GM23248 (cell line): ENCODE results near the gene MAGI3. TPM values are rescaled to one million over a fixed set of nuclear protein-coding genes. Genes with fewer than 3 reads are reported as not detected.
"Not testable (repeated sequence)": the region's sequence is repeated elsewhere in the genome, so short reads cannot be mapped to it uniquely, and the experiment has no call there.

Experiments
- DNase-seq: peaks from one replicate; pipeline ENCODE4 v3.0.0-alpha.2; 2015
- H2AFZ ChIP-seq: fragments of 200-600 bp; sonication (generic); 2 replicates; pipeline ENCODE4 v1.6.1; 2016; ENCODE audit warnings: antibody characterized with exemption
- H3F3A ChIP-seq: fragments of 200-600 bp; sonication (generic); 2 replicates; pipeline ENCODE4 v1.6.1; 2016; ENCODE audit warnings: mild to moderate bottlenecking, antibody characterized with exemption, mixed run types; ENCODE audit not compliant: insufficient read depth
- H3K27ac ChIP-seq: fragments of 200-600 bp; sonication (generic); 2 replicates; pipeline ENCODE4 v1.5.1; 2016; ENCODE audit warnings: mild to moderate bottlenecking
- H3K27me3 ChIP-seq: fragments of 200-600 bp; sonication (generic); replicated peaks from 2 replicates; pipeline ENCODE4 v1.6.1; 2016; ENCODE audit warnings: mild to moderate bottlenecking; ENCODE audit not compliant: insufficient read depth
- H3K36me3 ChIP-seq: fragments of 200-600 bp; sonication (generic); 2 replicates; pipeline ENCODE4 v1.6.1; 2016; ENCODE audit warnings: low read depth, mild to moderate bottlenecking
- H3K4me1 ChIP-seq: fragments of 200-600 bp; sonication (generic); 2 replicates; pipeline ENCODE4 v1.6.1; 2016; ENCODE audit warnings: mild to moderate bottlenecking; ENCODE audit not compliant: insufficient read depth
- H3K4me2 ChIP-seq: fragments of 200-600 bp; sonication (generic); one replicate; pipeline ENCODE4 v1.6.1; 2016; ENCODE audit warnings: mild to moderate bottlenecking; ENCODE audit not compliant: unreplicated experiment
- H3K4me3 ChIP-seq: fragments of 200-600 bp; sonication (generic); 2 replicates; pipeline ENCODE4 v1.5.1; 2016; ENCODE audit warnings: mild to moderate bottlenecking
- H3K79me2 ChIP-seq: fragments of 200-600 bp; sonication (generic); 2 replicates; pipeline ENCODE4 v1.6.1; 2016; ENCODE audit warnings: mild to moderate bottlenecking; ENCODE audit not compliant: insufficient read depth
- H3K9ac ChIP-seq: fragments of 200-600 bp; sonication (generic); 2 replicates; pipeline ENCODE4 v1.6.1; 2016; ENCODE audit warnings: mild to moderate bottlenecking
- H3K9me2 ChIP-seq: fragments of 200-600 bp; sonication (generic); 2 replicates; pipeline ENCODE4 v1.6.1; 2016; ENCODE audit warnings: mixed run types, mild to moderate bottlenecking, moderate library complexity; ENCODE audit not compliant: insufficient read depth
- H3K9me3 ChIP-seq: fragments of 200-600 bp; sonication (generic); one replicate; pipeline ENCODE4 v1.6.1; 2017; ENCODE audit warnings: low read depth
- H4K20me1 ChIP-seq: fragments of 200-600 bp; sonication (generic); 2 replicates; pipeline ENCODE4 v1.6.0; 2016; ENCODE audit not compliant: insufficient read depth
- EZH2 ChIP-seq: fragments of 200-600 bp; sonication (generic); IDR thresholded peaks from 2 replicates; pipeline ENCODE4 v1.6.1; 2018; ENCODE audit warnings: antibody characterized with exemption, mild to moderate bottlenecking; ENCODE audit not compliant: insufficient read depth, poor library complexity, severe bottlenecking
- EZH2phosphoT487 ChIP-seq: fragments of 200-600 bp; sonication (generic); IDR thresholded peaks from 2 replicates; pipeline ENCODE4 v1.6.1; 2018; ENCODE audit warnings: antibody characterized with exemption, moderate library complexity, mild to moderate bottlenecking, low read depth; ENCODE audit not compliant: insufficient read depth
- WGBS, 2 experiments: methylation state at CpG; one replicate each; pipeline ENCODE4 v1.1.6; 2015 to 2017; ENCODE audit warnings: low lambda C conversion rate in 2 of 2, low coverage in 1 of 2; ENCODE audit errors: missing lambda C conversion rate in 2 of 2; 5-methylcytosine and 5-hydroxymethylcytosine counted together
- in situ Hi-C: fragments of 300-500 bp; cut with MboI; formaldehyde crosslinking; loops from 2 replicates; pipeline ENCODE4 v1.15.0; 2020
- polyA plus RNA-seq: library from polyadenylated mRNA; unstranded; fragments of >200 nt; fragmentation: Nextera tagmentation; extraction: Ambion mirVana; gene quantifications from 2 replicates; pipeline ENCODE4 v1.2.1, GENCODE V29; 2016
- total RNA-seq: library from RNA; depleted of rRNA; stranded (reverse); fragments of >200 nt; shearing (Covaris generic); gene quantifications from 2 replicates; pipeline ENCODE4 v1.2.3, GENCODE V29; 2014

MAGI3 gene
- total and polyA plus RNA-seq, 2 experiments from 2014 or later, result 1.9 to 7.2 TPM

DNA sequence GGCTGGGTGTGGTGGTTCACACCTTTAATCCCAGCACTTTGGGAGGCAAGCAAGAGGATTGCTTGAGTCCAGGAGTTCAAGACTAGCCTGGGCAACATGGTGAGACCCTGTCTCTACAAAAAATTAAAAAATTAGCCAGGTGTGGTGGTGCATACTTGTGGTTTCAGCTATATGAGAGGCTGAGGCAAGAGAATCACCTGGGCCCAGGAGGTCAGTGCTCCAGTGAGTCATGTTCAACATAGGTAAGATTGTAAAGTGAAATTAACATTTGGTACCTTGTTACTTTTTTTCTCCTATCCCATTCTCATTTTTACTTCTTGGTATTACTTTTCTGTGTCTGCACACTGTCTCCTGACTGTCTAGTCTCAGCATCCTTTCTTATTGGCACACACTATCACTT is 19.0 kb downstream of the MAGI3 start:
- H3K4me1 ChIP-seq, result no peaks in the 10 kb centered on the region
- no peaks in the 10 kb centered on the region for H3F3A ChIP-seq
- no peak overlapping the region for H3K9ac ChIP-seq
- no peak overlapping the region for H3K4me2 ChIP-seq
- no peaks in the 10 kb centered on the region for H3K9me3 ChIP-seq
- no peak for TF ChIP-seq EZH2phosphoT487
- TF ChIP-seq EZH2, result no peak
- no peak for DNase-seq
- no peak overlapping the region for H2AFZ ChIP-seq
- H3K27me3 ChIP-seq, result no peaks in the 10 kb centered on the region
- in situ Hi-C loops, result no loop called here
- H3K79me2 ChIP-seq, result peaks cover 65% of the 10 kb centered on the region
- no peaks in the 10 kb centered on the region for H3K9me2 ChIP-seq
- no peaks in the 10 kb centered on the region for H3K36me3 ChIP-seq
- H4K20me1 ChIP-seq, result no peaks in the 10 kb centered on the region
- no peak overlapping the region for H3K4me3 ChIP-seq
- no peak overlapping the region for H3K27ac ChIP-seq

DNA sequence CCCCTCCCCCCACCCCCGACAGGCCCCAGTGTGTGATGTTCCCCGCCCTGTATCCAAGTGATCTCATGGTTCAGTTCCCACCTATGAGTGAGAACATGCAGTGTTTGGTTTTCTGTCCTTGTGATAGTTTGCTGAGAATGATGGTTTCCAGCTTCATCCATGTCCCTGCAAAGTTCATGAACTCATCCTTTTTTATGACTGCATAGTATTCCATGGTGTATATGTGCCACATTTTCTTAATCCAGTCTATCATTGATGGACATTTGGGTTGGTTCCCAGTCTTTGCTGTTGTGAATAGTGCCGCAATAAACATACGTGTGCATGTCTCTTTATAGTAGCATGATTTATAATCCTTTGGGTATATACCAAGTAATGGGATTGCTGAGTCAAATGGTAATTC is 21.7 kb downstream of the MAGI3 start:
- H3K4me2 ChIP-seq, H3K9me2 ChIP-seq, H3K4me1 ChIP-seq, H4K20me1 ChIP-seq, H3K27ac ChIP-seq, H3F3A ChIP-seq, DNase-seq, H3K9me3 ChIP-seq, H3K9ac ChIP-seq, H3K36me3 ChIP-seq, H3K27me3 ChIP-seq, H3K4me3 ChIP-seq, in situ Hi-C loops, H2AFZ ChIP-seq: not testable (repeated sequence)
- peaks cover 42% of the 10 kb centered on the region for H3K79me2 ChIP-seq
- 86 to 94% methylated on average over 4 of the region's 4 CpGs for WGBS, 2 experiments

DNA sequence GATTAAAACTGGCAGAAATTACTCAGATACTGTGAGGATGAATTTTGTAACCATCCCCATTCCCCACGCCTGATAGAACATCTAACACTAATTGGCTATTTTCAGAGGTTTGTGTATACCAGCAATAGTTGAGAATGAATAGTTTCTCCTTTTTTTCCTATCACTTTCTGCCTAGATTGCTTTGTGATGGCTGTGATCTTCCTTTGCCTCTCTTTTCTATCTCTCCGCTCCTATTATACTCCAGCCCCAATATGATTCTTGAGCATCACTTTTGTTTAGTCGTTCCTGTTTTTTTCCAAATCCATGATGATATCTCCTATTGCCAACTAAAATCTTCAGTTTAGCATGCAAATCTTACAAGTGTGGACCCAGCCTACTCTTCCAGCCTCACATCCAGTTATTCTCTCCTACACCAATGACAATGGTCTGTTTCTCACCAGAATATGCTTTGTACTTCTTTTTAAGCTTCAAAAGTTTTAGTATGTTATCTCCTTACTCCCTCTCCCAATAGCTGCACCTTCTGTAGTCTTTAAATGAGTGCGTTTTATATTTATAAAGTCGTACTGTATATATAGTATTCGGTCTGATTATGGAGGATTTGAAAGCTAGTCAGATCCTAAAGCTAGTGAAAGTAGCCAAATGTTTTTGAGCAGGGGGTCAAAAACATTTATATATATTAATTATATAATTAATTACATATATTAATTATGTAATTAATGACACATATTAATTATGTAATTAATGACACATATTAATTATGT is 25.2 kb downstream of the MAGI3 start:
- Histone ChIP-seq H3K4me1 (no peaks in the 10 kb centered on the region), H3K9ac (no peak overlapping the region), H4K20me1 (no peaks in the 10 kb centered on the region), H3K79me2 (peaks cover 44% of the 10 kb centered on the region), H3K9me3 (no peaks in the 10 kb centered on the region), H3K27ac (no peak overlapping the region), H3K27me3 (no peaks in the 10 kb centered on the region), H3K4me3 (no peak overlapping the region), H3K4me2 (no peak overlapping the region), H2AFZ (no peak overlapping the region), H3K9me2 (no peaks in the 10 kb centered on the region; the same call in 1 of the 2 replicates), H3K36me3 (no peaks in the 10 kb centered on the region), H3F3A (0 out of 2 replicates have a peak, but pooled peaks cover 9% of the 10 kb centered on the region)
- DNase-seq, result peak; percentile 26
- in situ Hi-C loops, result no loop called here
- 53 to 57% methylated on average over 6 of the region's 6 CpGs for WGBS, 2 experiments
- TF ChIP-seq EZH2phosphoT487 (no peak), EZH2 (no peak)

DNA sequence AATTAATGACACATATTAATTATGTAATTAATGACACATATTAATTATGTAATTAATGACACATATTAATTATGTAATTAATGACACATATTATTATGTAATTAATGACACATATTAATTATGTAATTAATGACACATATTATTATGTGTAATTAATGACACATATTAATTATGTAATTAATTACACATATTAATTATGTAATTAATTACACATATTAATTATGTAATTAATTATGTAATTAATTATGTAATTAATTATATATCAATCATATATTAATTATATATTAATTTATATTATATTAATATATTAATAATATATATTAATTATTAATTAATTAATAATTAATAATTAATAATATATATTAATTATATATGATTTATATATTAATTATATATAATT is 25.8 kb downstream of the MAGI3 start:
- H2AFZ ChIP-seq, H3K9me2 ChIP-seq, in situ Hi-C loops, H3K27me3 ChIP-seq, H3K9ac ChIP-seq, H3K27ac ChIP-seq, H4K20me1 ChIP-seq, H3K4me3 ChIP-seq, H3K9me3 ChIP-seq, H3K4me1 ChIP-seq, H3K4me2 ChIP-seq, DNase-seq, H3F3A ChIP-seq, H3K36me3 ChIP-seq: not testable (repeated sequence)
- TF ChIP-seq EZH2phosphoT487, result 0 out of 2 replicates have a peak, but pooled peaks have one; percentile 32
- H3K79me2 ChIP-seq, result peaks cover 44% of the 10 kb centered on the region

DNA sequence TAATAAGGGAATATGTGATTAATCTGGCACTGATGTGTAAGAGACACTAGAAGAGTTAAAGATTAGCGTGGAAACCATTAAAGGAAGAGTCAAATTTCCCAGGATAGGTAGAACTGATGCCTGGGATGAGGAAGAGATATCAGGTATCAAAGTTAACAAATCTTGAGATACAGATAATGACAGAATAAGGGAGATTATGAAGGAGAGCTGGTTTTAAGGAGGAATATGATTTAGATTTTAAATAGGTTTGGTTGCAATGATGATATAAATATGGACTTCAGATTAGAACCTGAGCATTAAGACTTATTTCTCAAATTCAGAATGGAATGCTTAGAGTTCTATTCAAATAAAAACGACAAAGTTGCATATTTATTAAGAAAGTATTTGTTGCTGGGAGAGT is 26.2 kb downstream of the MAGI3 start:
- no peaks in the 10 kb centered on the region for H3K9me3 ChIP-seq
- no peak for TF ChIP-seq EZH2phosphoT487
- TF ChIP-seq EZH2, result no peak
- H3K36me3 ChIP-seq, result no peaks in the 10 kb centered on the region
- WGBS, 2 experiments, result 76 to 80% methylated on average over 2 of the region's 2 CpGs
- H3K4me3 ChIP-seq, result no peak overlapping the region
- no peaks in the 10 kb centered on the region for H3K27me3 ChIP-seq
- H3K27ac ChIP-seq, result no peak overlapping the region
- no peak overlapping the region for H3K4me2 ChIP-seq
- peaks cover 47% of the 10 kb centered on the region for H3K79me2 ChIP-seq
- in situ Hi-C loops, result no loop called here
- DNase-seq, result no peak
- H2AFZ ChIP-seq, result no peak overlapping the region
- no peaks in the 10 kb centered on the region for H3K4me1 ChIP-seq
- H4K20me1 ChIP-seq, result no peaks in the 10 kb centered on the region
- no peaks in the 10 kb centered on the region; the same call in 1 of the 2 replicates for H3K9me2 ChIP-seq
- 0 out of 2 replicates have a peak, but pooled peaks cover 9% of the 10 kb centered on the region for H3F3A ChIP-seq
- no peak overlapping the region for H3K9ac ChIP-seq
